Fibroblast of lung (primary cell): ENCODE data around the gene OR4D10. TPM values are rescaled to one million over a fixed set of nuclear protein-coding genes. Genes with fewer than 3 reads are reported as not detected.
"Not testable (repeated sequence)": the region's sequence is repeated elsewhere in the genome, so short reads cannot be mapped to it uniquely, and the experiment has no call there.

ENCODE experiments used
- DNase-seq, 2 donors: peaks; one replicate each; pipeline versions ENCODE4 v3.0.0 to v3.0.0-alpha.2; 2010; ENCODE audit warnings: low read depth in 2 of 2
- H2AFZ ChIP-seq: 2 replicates; pipeline ENCODE4 v1.5.1; 2012; ENCODE audit warnings: low read length, control low read depth, inconsistent platforms
- H3K27ac ChIP-seq: 2 replicates; pipeline ENCODE4 v1.5.1; 2011; ENCODE audit warnings: low read length, control low read depth; ENCODE audit not compliant: insufficient read depth
- H3K27me3 ChIP-seq: 2 replicates; pipeline ENCODE4 v1.5.1; 2011; ENCODE audit warnings: mild to moderate bottlenecking, low read length; ENCODE audit not compliant: control insufficient read depth, insufficient read depth
- H3K36me3 ChIP-seq: 2 replicates; pipeline ENCODE4 v1.5.1; 2011; ENCODE audit warnings: low read length; ENCODE audit not compliant: control insufficient read depth, insufficient read depth
- H3K4me1 ChIP-seq: 2 replicates; pipeline ENCODE4 v1.5.1; 2011; ENCODE audit warnings: low read length; ENCODE audit not compliant: control insufficient read depth, insufficient read depth; ENCODE audit errors: extremely low read depth
- H3K4me2 ChIP-seq: 2 replicates; pipeline ENCODE4 v1.5.1; 2011; ENCODE audit warnings: low read length, control low read depth; ENCODE audit not compliant: insufficient read depth; ENCODE audit errors: extremely low read depth
- H3K4me3 ChIP-seq, 4 experiments: fragments of 200-600 bp in 1 of 4; sonication (generic) in 1 of 4; replicated peaks in 1 of 4; 2 replicates each; pipeline ENCODE4 v1.5.1; 2011 to 2016; ENCODE audit warnings: low read length in 4 of 4, low read depth in 3 of 4, mild to moderate bottlenecking in 3 of 4, control low read depth in 2 of 4, inconsistent platforms in 1 of 4, mixed read lengths in 1 of 4; ENCODE audit not compliant: insufficient read depth in 1 of 4; ENCODE audit errors: control extremely low read depth in 1 of 4
- H3K79me2 ChIP-seq: 2 replicates; pipeline ENCODE4 v1.5.1; 2012; ENCODE audit warnings: mild to moderate bottlenecking, low read length, inconsistent platforms; ENCODE audit not compliant: control insufficient read depth, insufficient read depth
- H3K9ac ChIP-seq: 2 replicates; pipeline ENCODE4 v1.5.1; 2011; ENCODE audit warnings: mild to moderate bottlenecking, low read length, control low read depth; ENCODE audit not compliant: insufficient read depth
- H3K9me3 ChIP-seq: 2 replicates; pipeline ENCODE4 v1.5.1; 2012; ENCODE audit warnings: low read depth, low read length; ENCODE audit not compliant: control insufficient read depth, insufficient read depth
- H4K20me1 ChIP-seq: 2 replicates; pipeline ENCODE4 v1.5.1; 2011; ENCODE audit warnings: low read length; ENCODE audit not compliant: control insufficient read depth, insufficient read depth; ENCODE audit errors: extremely low read depth
- CTCF ChIP-seq, 2 donors: IDR thresholded peaks in 1 of 2; conservative IDR thresholded peaks in 1 of 2; 1 replicate in 1 of 2; 2 replicates in 1 of 2; pipeline ENCODE4 v1.5.1; 2011 to 2012; ENCODE audit warnings: low read length in 2 of 2, control low read depth in 1 of 2, inconsistent platforms in 1 of 2, low read depth in 1 of 2, mild to moderate bottlenecking in 1 of 2
- EZH2 ChIP-seq: IDR thresholded peaks from 2 replicates; pipeline ENCODE4 v1.5.1; 2012; ENCODE audit warnings: low read length, control low read depth, mild to moderate bottlenecking; ENCODE audit errors: missing control alignments
- polyA plus RNA-seq, 2 donors: library from polyadenylated mRNA; depleted of rRNA in 1 of 2; stranded (reverse) in 1 of 2; unstranded in 1 of 2; fragments of >200 nt; gene quantifications; 2 replicates each; pipeline ENCODE4 v1.2.1, GENCODE V29; 2011 to 2012; ENCODE audit warnings: missing spikeins in 1 of 2
- total RNA-seq: library from RNA; depleted of rRNA; stranded (reverse); fragments of >200 nt; gene quantifications from 2 replicates; pipeline ENCODE4 v1.2.1, GENCODE V29; 2014

The OR4D10 gene
- total and polyA plus RNA-seq, 2 donors (not counting 1 experiment from before 2014, with no cell fraction given) = not detected

GRCh38 chr11:59510941-59511589, 38.0 kb downstream of the OR4D10 start, which contains the start of gene OR4D9:
TSS of gene OR4D9 (plus strand) at chr11:59511539. CDS start at chr11:59514913, 3,374 bp downstream.
- Histone ChIP-seq H2AFZ (no peak within 1 kb of the TSS), H3K4me2 (no peak within 1 kb of the TSS), H3K79me2 (no peaks in the 10 kb centered on the region), H3K36me3 (no peaks in the 10 kb centered on the region), H3K9me3 (no peaks in the 10 kb centered on the region), H3K27me3 (no peaks in the 10 kb centered on the region), H3K4me3 (no peak within 1 kb of the TSS), H4K20me1 (no peaks in the 10 kb centered on the region), H3K27ac (no peak within 1 kb of the TSS), H3K9ac (no peak within 1 kb of the TSS), H3K4me1 (no peaks in the 10 kb centered on the region)
- no peak for DNase-seq
- TF ChIP-seq CTCF (conservative IDR thresholded peaks at IDR 0.05 in 1 of 2, IDR thresholded peaks at IDR 0.05 in 1 of 2; ENCODE audit: low read depth in 1 of 2, low read length in 2 of 2) (no peak), EZH2 (no peak)

- no peak overlapping the region for H3K4me2 ChIP-seq
- H4K20me1 ChIP-seq = no peaks in the 10 kb centered on the region
- TF ChIP-seq CTCF (conservative IDR thresholded peaks at IDR 0.05 in 1 of 2, IDR thresholded peaks at IDR 0.05 in 1 of 2; ENCODE audit: low read depth in 1 of 2, low read length in 2 of 2) (no peak), EZH2 (no peak)
Observed at GRCh38 chr11:59511675-59512074, 38.6 kb downstream of the OR4D10 start.

DNA sequence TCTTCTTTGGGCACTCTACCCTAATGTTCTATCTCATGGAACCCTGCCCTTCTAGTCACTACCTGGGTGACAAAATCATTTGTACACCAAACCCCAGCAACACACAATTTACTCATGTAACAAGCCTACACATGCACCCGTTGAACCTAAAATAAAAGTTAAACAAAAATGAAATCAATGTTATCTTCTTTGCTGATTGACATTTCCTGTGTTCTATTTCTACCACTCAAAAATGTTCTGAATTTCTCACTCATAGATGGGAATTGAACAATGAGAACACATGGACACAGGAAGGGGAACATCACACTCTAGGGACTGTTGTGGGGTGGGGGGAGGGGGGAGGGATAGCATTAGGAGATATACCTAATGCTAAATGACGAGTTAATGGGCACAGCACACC, 47.0 kb downstream of the OR4D10 start:
- H3K4me2 ChIP-seq, H3K9ac ChIP-seq, H3K27ac ChIP-seq, H4K20me1 ChIP-seq, H3K4me1 ChIP-seq, H3K79me2 ChIP-seq, H3K4me3 ChIP-seq, H3K27me3 ChIP-seq, H2AFZ ChIP-seq, H3K9me3 ChIP-seq, DNase-seq, H3K36me3 ChIP-seq: not testable (repeated sequence)

More at GRCh38 chr11:59511675-59512074, 38.6 kb downstream of the OR4D10 start:
- no peak overlapping the region for H3K4me3 ChIP-seq
- H3K4me1 ChIP-seq = no peaks in the 10 kb centered on the region
- no peak overlapping the region for H3K27ac ChIP-seq
- no peaks in the 10 kb centered on the region for H3K79me2 ChIP-seq
- H3K9me3 ChIP-seq = no peaks in the 10 kb centered on the region
- DNase-seq = no peak
- no peaks in the 10 kb centered on the region for H3K27me3 ChIP-seq
- no peak overlapping the region for H2AFZ ChIP-seq
- H3K36me3 ChIP-seq = no peaks in the 10 kb centered on the region
- H3K9ac ChIP-seq = no peak overlapping the region
